Measurements from ENCODE around the gene SPATA46.

SPATA46 gene

GRCh38 chr1:162349635-162350330, 26.9 kb downstream of the SPATA46 start:
- peaks cover 4% of the 10 kb centered on the region; the same call in 1 of the 2 replicates for H3K36me3 ChIP-seq (ENCODE audit: insufficient read depth, low read length)
- no peaks in the 10 kb centered on the region for H3K9me3 ChIP-seq (ENCODE audit: insufficient read depth, low read depth, low read length)
- no peaks in the 10 kb centered on the region for H3K27me3 ChIP-seq (ENCODE audit: insufficient read depth, low read length)
- H3K4me1 ChIP-seq (ENCODE audit: insufficient read depth, low read length) = peaks cover 19% of the 10 kb centered on the region
- WGBS = 79% methylated on average over 11 of the region's 11 CpGs
- no peak overlapping the region for H3K27ac ChIP-seq (ENCODE audit: low read depth, low read length)
- H3K9ac ChIP-seq (ENCODE audit: low read depth, low read length) = no peak overlapping the region
- no peak overlapping the region for H3K4me3 ChIP-seq (ENCODE audit: low read length)

GRCh38 chr1:162347281-162347680, 29.4 kb downstream of the SPATA46 start:
- WGBS = 67% methylated on average over 3 of the region's 3 CpGs

GRCh38 chr1:162343470-162343869, 33.2 kb downstream of the SPATA46 start:
- H3K36me3 ChIP-seq (ENCODE audit: insufficient read depth, low read length) = peaks cover 6% of the 10 kb centered on the region; the same call in 1 of the 2 replicates

More at GRCh38 chr1:162347281-162347680, 29.4 kb downstream of the SPATA46 start:
- Histone ChIP-seq H3K4me1 (ENCODE audit: insufficient read depth, low read length) (peaks cover 8% of the 10 kb centered on the region; the same call in 1 of the 2 replicates), H3K9ac (ENCODE audit: low read depth, low read length) (no peak overlapping the region), H3K36me3 (ENCODE audit: insufficient read depth, low read length) (peaks cover 6% of the 10 kb centered on the region; the same call in 1 of the 2 replicates), H3K27me3 (ENCODE audit: insufficient read depth, low read length) (no peaks in the 10 kb centered on the region), H3K4me3 (ENCODE audit: low read length) (no peak overlapping the region), H3K27ac (ENCODE audit: low read depth, low read length) (no peak overlapping the region), H3K9me3 (ENCODE audit: insufficient read depth, low read depth, low read length) (no peaks in the 10 kb centered on the region)

GRCh38 chr1:162342452-162342983, 34.1 kb downstream of the SPATA46 start:
- H3K9ac ChIP-seq (ENCODE audit: low read depth, low read length) = no peak overlapping the region
- WGBS = 94% methylated on average over 1 of the region's 1 CpG
- H3K27me3 ChIP-seq (ENCODE audit: insufficient read depth, low read length) = no peaks in the 10 kb centered on the region
- H3K9me3 ChIP-seq (ENCODE audit: insufficient read depth, low read depth, low read length) = no peaks in the 10 kb centered on the region
- H3K36me3 ChIP-seq (ENCODE audit: insufficient read depth, low read length) = peaks cover 6% of the 10 kb centered on the region; the same call in 1 of the 2 replicates
- H3K4me1 ChIP-seq (ENCODE audit: insufficient read depth, low read length) = no peaks in the 10 kb centered on the region
- no peak overlapping the region for H3K4me3 ChIP-seq (ENCODE audit: low read length)
- no peak overlapping the region for H3K27ac ChIP-seq (ENCODE audit: low read depth, low read length)

More at GRCh38 chr1:162343470-162343869, 33.2 kb downstream of the SPATA46 start:
- H3K9ac ChIP-seq (ENCODE audit: low read depth, low read length) = no peak overlapping the region
- H3K4me3 ChIP-seq (ENCODE audit: low read length) = no peak overlapping the region
- no peaks in the 10 kb centered on the region for H3K27me3 ChIP-seq (ENCODE audit: insufficient read depth, low read length)
- no peaks in the 10 kb centered on the region for H3K9me3 ChIP-seq (ENCODE audit: insufficient read depth, low read depth, low read length)
- no peaks in the 10 kb centered on the region for H3K4me1 ChIP-seq (ENCODE audit: insufficient read depth, low read length)
- 93% methylated on average over 5 of the region's 5 CpGs for WGBS
- H3K27ac ChIP-seq (ENCODE audit: low read depth, low read length) = no peak overlapping the region

GRCh38 chr1:162336621-162337285, 39.9 kb downstream of the SPATA46 start:
- Histone ChIP-seq H3K27me3 (ENCODE audit: insufficient read depth, low read length) (no peaks in the 10 kb centered on the region), H3K4me3 (ENCODE audit: low read length) (no peak overlapping the region), H3K9me3 (ENCODE audit: insufficient read depth, low read depth, low read length) (no peaks in the 10 kb centered on the region), H3K4me1 (ENCODE audit: insufficient read depth, low read length) (peaks cover 10% of the 10 kb centered on the region), H3K9ac (ENCODE audit: low read depth, low read length) (no peak overlapping the region), H3K36me3 (ENCODE audit: insufficient read depth, low read length) (no peaks in the 10 kb centered on the region), H3K27ac (ENCODE audit: low read depth, low read length) (no peak overlapping the region)
- WGBS = 87% methylated on average over 7 of the region's 7 CpGs

GRCh38 chr1:162335126-162335525, 41.5 kb downstream of the SPATA46 start:
- no peak overlapping the region for H3K4me3 ChIP-seq (ENCODE audit: low read length)
- no peaks in the 10 kb centered on the region for H3K9me3 ChIP-seq (ENCODE audit: insufficient read depth, low read depth, low read length)
- H3K4me1 ChIP-seq (ENCODE audit: insufficient read depth, low read length) = peaks cover 10% of the 10 kb centered on the region
- H3K27ac ChIP-seq (ENCODE audit: low read depth, low read length) = no peak overlapping the region
- no peaks in the 10 kb centered on the region for H3K36me3 ChIP-seq (ENCODE audit: insufficient read depth, low read length)
- WGBS = 93% methylated on average over 5 of the region's 5 CpGs
- no peaks in the 10 kb centered on the region for H3K27me3 ChIP-seq (ENCODE audit: insufficient read depth, low read length)
- H3K9ac ChIP-seq (ENCODE audit: low read depth, low read length) = no peak overlapping the region

GRCh38 chr1:162333991-162334390, 42.7 kb downstream of the SPATA46 start:
- Histone ChIP-seq H3K4me1 (ENCODE audit: insufficient read depth, low read length) (peaks cover 10% of the 10 kb centered on the region), H3K27ac (ENCODE audit: low read depth, low read length) (no peak overlapping the region), H3K9ac (ENCODE audit: low read depth, low read length) (no peak overlapping the region), H3K27me3 (ENCODE audit: insufficient read depth, low read length) (no peaks in the 10 kb centered on the region), H3K4me3 (ENCODE audit: low read length) (no peak overlapping the region), H3K36me3 (ENCODE audit: insufficient read depth, low read length) (no peaks in the 10 kb centered on the region), H3K9me3 (ENCODE audit: insufficient read depth, low read depth, low read length) (no peaks in the 10 kb centered on the region)

- H3K36me3 ChIP-seq (ENCODE audit: insufficient read depth, low read length) = no peaks in the 10 kb centered on the region
Observed at GRCh38 chr1:162329826-162330225, 46.8 kb downstream of the SPATA46 start.

GRCh38 chr1:162328512-162328911, 48.1 kb downstream of the SPATA46 start:
- Histone ChIP-seq H3K27me3 (ENCODE audit: insufficient read depth, low read length) (no peaks in the 10 kb centered on the region), H3K4me1 (ENCODE audit: insufficient read depth, low read length) (peaks cover under 1% of the 10 kb centered on the region), H3K9ac (ENCODE audit: low read depth, low read length) (no peak overlapping the region), H3K36me3 (ENCODE audit: insufficient read depth, low read length) (no peaks in the 10 kb centered on the region), H3K4me3 (ENCODE audit: low read length) (no peak overlapping the region), H3K9me3 (ENCODE audit: insufficient read depth, low read depth, low read length) (no peaks in the 10 kb centered on the region), H3K27ac (ENCODE audit: low read depth, low read length) (no peak overlapping the region)

More at GRCh38 chr1:162329826-162330225, 46.8 kb downstream of the SPATA46 start:
- Histone ChIP-seq H3K9me3 (ENCODE audit: insufficient read depth, low read depth, low read length) (no peaks in the 10 kb centered on the region), H3K27me3 (ENCODE audit: insufficient read depth, low read length) (no peaks in the 10 kb centered on the region), H3K4me3 (ENCODE audit: low read length) (no peak overlapping the region), H3K4me1 (ENCODE audit: insufficient read depth, low read length) (peaks cover 10% of the 10 kb centered on the region), H3K27ac (ENCODE audit: low read depth, low read length) (no peak overlapping the region), H3K9ac (ENCODE audit: low read depth, low read length) (no peak overlapping the region)
- WGBS = 83% methylated on average over 3 of the region's 3 CpGs

- no peaks in the 10 kb centered on the region for H3K36me3 ChIP-seq (ENCODE audit: insufficient read depth, low read length)
- no peaks in the 10 kb centered on the region for H3K9me3 ChIP-seq (ENCODE audit: insufficient read depth, low read depth, low read length)
- 89% methylated on average over 1 of the region's 1 CpG for WGBS
- H3K4me1 ChIP-seq (ENCODE audit: insufficient read depth, low read length) = no peaks in the 10 kb centered on the region
- H3K27me3 ChIP-seq (ENCODE audit: insufficient read depth, low read length) = no peaks in the 10 kb centered on the region
- H3K27ac ChIP-seq (ENCODE audit: low read depth, low read length) = no peak overlapping the region
- no peak overlapping the region for H3K4me3 ChIP-seq (ENCODE audit: low read length)
- no peak overlapping the region for H3K9ac ChIP-seq (ENCODE audit: low read depth, low read length)
Observed at GRCh38 chr1:162327788-162328165, 48.9 kb downstream of the SPATA46 start.

- H3K36me3 ChIP-seq (ENCODE audit: insufficient read depth, low read length) = no peaks in the 10 kb centered on the region
- H3K27me3 ChIP-seq (ENCODE audit: insufficient read depth, low read length) = no peaks in the 10 kb centered on the region
- H3K4me1 ChIP-seq (ENCODE audit: insufficient read depth, low read length) = no peaks in the 10 kb centered on the region
- no peaks in the 10 kb centered on the region for H3K9me3 ChIP-seq (ENCODE audit: insufficient read depth, low read depth, low read length)
- no peak overlapping the region for H3K4me3 ChIP-seq (ENCODE audit: low read length)
- H3K27ac ChIP-seq (ENCODE audit: low read depth, low read length) = no peak overlapping the region
- H3K9ac ChIP-seq (ENCODE audit: low read depth, low read length) = no peak overlapping the region
- 100% methylated on average over 2 of the region's 2 CpGs for WGBS
Observed at GRCh38 chr1:162327144-162327787, 49.4 kb downstream of the SPATA46 start.

All from HUES64 (cell line).